NCI-H446 treated with DMSO at 0.1 percent for 48 hours (cell line): ENCODE results near the gene TMCO1.
"Not testable (repeated sequence)": the region's sequence is repeated elsewhere in the genome, so short reads cannot be mapped to it uniquely, and the experiment has no call there.

ENCODE experiments used
- DNase-seq: peaks from one replicate; lab custom pipeline; 2025; lab: John Stamatoyannopoulos, UW

TMCO1 gene

DNA sequence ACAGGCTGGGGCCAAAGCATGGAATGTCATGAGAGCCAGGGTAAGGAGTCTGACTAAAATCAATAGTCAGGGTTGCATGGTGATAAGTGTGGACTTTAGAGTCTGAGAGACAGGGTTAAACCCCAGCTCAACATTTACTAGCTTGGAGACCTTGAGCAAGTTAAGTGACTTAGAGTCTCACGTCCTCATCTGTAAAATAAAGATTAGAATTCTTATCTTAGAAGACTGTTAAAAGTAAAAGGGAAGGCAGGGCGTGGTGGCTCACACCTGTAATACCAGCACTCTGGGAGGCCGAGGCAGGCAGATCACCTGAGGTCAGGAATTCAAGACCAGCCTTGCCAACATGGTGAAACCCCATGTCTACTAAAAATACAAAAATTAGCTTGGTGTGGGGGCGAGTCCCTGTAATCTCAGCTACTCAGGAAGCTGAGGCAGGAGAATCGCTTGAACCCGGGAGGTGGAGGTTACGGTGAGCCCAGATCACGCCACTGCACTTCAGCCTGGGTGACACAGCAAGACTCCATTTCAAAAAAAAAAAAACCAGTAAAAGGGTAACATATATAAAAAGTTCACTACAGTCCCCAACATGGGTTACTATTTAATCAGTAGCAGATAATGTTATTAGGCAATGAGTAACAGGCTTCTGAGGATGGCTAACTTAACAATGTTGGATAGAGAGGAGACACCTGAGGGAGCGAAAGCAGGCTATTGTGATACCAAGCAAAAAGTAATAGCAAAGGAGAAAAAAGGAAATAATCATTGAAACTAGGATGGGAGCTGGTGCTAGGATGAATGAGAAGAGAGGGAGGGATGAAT lies 20.8 kb downstream of the TMCO1 start:
- DNase-seq = no peak

DNA sequence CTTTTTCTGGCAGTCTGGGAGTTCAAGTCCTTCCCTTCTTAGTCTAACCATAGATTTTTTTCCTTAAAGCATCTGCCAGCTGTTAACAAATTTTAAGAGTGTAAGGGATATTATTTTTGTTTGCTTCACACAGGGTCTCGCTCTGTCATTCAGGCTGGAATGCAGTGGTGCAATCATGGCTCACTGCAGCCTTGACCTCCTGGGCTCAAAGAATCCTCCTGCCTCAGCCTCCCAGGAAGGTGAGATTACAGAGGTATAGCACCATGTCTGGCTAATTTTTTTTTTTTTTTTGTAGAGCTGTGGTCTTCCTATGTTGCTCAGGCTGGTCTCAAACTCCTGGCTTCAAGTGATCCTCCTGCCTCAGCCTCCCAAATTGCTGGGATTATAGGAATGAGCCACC lies 23.8 kb downstream of the TMCO1 start:
- DNase-seq = not testable (repeated sequence)

DNA sequence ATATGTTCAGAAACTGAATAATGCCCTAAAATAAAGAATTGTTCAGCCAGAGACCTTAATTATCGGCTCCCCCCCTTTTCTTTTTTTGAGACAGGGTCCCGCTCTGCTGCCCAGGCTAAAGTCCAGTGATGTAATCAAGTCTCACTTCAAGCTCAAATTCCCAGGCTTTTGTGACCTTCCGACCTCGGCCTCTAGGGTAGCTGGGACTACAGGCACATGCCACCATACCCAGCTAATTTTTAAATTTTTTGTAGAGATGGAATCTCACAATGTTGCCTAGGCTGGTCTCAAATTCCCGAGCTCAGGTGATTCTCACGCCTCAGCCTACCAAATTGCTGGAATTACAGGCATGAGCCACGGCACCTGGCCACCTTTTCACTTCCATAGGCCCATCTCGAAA lies 26.5 kb downstream of the TMCO1 start:
- no peak for DNase-seq

DNA sequence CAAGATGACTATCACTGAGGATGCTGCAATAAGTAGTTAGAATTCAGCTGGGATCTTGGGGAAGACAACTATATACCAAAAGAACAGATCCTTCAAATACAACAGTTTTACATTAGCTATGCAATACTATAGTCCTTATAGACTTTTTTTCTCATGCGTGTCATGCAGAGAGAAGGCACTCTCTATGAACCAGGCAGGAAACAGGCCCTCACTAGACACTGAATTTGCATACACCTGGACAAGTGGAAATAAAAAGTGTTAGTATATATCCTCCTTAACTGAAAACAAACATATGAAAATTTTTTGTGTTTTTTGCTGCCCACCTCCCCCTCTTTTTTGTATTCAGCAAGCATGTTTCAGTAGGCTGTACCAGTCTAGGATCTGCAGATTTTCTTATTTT lies 29.9 kb downstream of the TMCO1 start:
- DNase-seq = no peak

DNA sequence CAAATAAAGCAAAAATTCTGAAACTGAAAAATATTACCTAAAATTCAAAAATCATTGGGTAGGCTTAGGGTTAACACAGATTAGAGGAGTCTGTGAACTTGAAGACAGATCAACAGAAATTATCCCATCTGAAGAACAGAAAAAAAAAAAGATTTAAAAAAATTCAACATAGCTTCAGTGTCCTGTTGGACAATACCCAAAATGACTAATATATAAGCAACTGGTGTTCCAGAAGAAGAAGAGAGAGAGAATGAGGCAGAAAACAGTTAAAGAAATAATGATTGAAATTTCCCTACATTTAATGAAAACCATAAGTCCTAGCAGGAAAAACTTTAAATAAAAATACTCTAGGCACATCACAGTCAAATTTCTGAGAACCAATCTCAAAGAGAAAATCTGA lies 31.5 kb downstream of the TMCO1 start:
- no peak for DNase-seq

GRCh38 chr1:165734906-165735305 lies 33.8 kb downstream of the TMCO1 start:
- no peak for DNase-seq

- DNase-seq = no peak
Observed at GRCh38 chr1:165726841-165727240, 41.8 kb downstream of the TMCO1 start.

DNA sequence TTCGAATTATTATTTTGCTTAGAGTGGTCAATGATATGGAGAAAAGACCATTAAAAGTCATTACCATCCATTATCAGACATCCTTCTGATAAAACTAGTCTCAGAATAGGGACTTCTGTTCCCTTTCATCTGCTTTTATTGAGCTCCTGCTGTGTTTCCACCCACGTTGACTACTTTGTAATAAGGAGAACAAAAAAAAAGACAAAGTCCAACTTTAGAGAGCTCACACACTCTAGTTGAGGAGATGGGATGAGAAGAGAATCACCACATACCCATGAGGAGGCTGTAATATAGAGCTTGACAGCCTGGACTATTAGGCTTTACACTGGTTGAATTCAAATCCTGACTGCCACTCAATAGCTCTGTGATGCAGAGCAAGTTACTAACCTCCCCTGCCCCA lies 42.5 kb downstream of the TMCO1 start:
- DNase-seq = no peak

GRCh38 chr1:165717918-165718515 lies 50.7 kb downstream of the TMCO1 start:
- peak; percentile 23 for DNase-seq

DNA sequence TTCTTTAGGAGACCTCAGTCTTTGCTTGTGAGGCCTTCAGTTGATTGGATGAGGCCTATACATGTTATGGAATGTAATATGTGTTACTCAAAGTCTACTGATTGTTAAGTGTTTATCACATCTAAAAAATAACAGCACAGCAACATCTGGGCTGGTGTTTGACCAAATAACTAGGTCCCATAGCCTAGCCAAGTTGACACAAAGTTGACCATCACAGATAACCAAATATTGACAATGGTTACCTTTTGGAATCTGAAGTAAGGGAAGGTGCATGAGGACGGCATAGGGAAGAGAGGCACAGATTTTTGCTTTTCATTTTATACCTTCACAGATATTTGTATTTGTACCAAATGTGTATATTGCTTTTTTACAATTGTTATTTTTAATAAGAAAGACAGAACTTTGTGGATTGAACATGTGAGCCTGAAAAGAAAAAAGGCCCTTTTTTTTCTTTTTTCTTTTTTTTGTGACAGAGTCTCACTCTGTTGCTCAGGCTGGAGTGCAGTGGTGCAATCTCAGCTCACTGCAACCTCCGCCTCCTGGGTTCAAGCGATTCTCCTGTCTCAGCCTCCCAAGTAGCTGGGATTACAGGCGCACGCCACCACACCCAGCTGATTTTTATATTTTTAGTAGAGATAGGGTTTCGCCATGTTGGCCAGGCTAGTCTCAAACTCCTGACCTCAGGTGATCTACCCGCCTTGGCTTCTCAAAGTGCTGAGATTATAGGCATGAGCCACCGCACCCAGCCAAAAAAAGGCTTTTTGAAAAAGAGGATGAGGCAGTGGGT lies 52.2 kb downstream of the TMCO1 start:
- DNase-seq = not testable (repeated sequence)

GRCh38 chr1:165712764-165713163 lies 55.9 kb downstream of the TMCO1 start:
- DNase-seq = no peak

- DNase-seq = no peak
Observed at GRCh38 chr1:165707984-165708706, 60.5 kb downstream of the TMCO1 start.

GRCh38 chr1:165703648-165704047 lies 65.0 kb downstream of the TMCO1 start:
- DNase-seq = no peak

DNA sequence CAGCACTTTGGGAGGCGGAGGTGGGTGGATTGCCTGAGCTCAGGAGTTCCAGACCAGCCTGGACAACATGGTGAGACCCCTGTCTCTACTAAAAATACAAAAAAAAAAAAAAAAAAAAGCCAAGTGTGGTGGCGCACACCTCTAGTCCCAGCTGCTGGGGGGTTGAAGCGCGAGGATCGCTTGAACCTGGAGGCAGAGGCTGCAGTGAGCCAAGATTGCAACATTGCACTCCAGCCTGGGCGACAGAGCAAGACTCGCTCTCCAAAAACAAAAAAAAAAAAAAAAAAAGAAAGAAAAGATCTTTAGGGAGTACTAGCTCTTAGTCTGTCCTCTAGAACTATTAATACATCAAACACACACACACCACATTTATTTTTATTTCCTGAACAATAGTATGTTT lies 66.7 kb downstream of the TMCO1 start:
- DNase-seq = not testable (repeated sequence)

GRCh38 chr1:165699577-165699976 lies 69.1 kb downstream of the TMCO1 start:
- DNase-seq = no peak

- no peak for DNase-seq
Observed at GRCh38 chr1:165698761-165699052, 70.0 kb downstream of the TMCO1 start.

- peak; percentile 89 for DNase-seq
Observed at GRCh38 chr1:165697881-165698760, 70.5 kb downstream of the TMCO1 start, which contains the start of gene ALDH9A1. TSS of gene ALDH9A1 (minus strand) at chr1:165698562. CDS start at chr1:165698558, 4 bp downstream.

GRCh38 chr1:165697491-165697880 lies 71.2 kb downstream of the TMCO1 start:
- DNase-seq = no peak

DNA sequence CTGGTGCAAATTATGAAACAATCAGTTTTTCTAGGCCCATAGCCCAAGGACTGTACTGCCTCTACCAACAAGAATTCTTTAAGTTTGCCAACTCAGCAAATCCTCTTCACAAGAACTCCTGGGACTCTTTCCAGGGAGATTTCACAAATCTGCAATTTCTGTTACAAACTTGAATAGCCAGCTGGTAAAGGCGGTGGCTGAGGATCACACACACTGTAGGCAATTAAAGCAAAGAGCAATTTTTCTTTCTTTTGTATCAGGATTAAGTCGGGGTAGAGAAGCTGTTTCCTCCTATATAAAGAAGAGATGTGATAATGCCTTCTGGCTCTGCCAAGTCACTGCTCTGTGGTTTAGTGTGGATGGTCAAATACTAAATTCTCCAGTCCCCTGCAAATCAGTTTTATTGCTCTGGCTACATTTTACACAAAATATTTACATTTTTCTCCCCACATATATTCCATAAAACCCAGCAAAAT lies 72.0 kb downstream of the TMCO1 start:
- peak; percentile 66 for DNase-seq

DNA sequence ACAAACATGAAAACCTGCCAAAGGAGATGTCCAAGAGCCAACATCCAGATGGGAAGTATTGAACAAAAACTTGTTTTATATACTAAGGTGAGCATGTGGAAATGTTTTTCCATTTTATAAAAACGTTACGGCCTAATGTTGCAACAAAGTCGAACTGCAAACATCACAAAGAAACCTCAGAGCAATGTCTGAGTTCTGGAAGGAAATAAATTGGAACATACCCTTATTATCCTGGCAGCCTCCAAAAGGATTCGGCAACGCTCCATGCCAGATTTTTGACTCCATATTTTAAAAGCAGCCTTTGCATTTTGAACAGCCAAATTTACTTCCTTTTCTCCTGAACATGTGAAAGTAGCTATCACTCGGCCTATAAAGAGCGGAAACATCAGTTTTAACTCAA lies 73.6 kb downstream of the TMCO1 start:
- DNase-seq = peak; percentile 40

DNA sequence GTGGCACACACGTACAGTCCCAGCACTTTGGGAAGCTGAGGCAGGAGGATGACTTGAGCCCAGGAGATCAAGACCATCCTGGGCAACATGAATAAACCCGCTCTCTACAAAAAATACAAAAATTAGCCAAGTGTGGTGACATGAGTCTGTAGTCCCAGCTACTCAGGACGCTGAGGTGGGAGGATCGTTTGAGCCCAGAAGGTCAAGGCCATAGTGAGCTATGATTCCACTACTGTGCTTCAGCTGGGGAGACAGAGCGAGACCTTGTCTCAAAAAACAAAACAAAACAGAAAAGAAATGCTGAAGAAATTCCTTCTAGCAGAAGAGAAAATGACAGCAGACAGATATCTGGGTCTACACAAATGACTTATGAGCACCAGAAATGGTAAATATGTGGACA lies 80.6 kb downstream of the TMCO1 start:
- no peak for DNase-seq
